GM18861 (cell line): ENCODE measurements around the gene NEDD4L.
"Not testable (repeated sequence)": the region's sequence is repeated elsewhere in the genome, so short reads cannot be mapped to it uniquely, and the experiment has no call there.

Source experiments
- ATAC-seq: cut with Tn5 transposase; IDR thresholded peaks from one replicate; pipeline ENCODE4 v1.9.1; 2021; ENCODE audit not compliant: unreplicated experiment

Gene NEDD4L

DNA sequence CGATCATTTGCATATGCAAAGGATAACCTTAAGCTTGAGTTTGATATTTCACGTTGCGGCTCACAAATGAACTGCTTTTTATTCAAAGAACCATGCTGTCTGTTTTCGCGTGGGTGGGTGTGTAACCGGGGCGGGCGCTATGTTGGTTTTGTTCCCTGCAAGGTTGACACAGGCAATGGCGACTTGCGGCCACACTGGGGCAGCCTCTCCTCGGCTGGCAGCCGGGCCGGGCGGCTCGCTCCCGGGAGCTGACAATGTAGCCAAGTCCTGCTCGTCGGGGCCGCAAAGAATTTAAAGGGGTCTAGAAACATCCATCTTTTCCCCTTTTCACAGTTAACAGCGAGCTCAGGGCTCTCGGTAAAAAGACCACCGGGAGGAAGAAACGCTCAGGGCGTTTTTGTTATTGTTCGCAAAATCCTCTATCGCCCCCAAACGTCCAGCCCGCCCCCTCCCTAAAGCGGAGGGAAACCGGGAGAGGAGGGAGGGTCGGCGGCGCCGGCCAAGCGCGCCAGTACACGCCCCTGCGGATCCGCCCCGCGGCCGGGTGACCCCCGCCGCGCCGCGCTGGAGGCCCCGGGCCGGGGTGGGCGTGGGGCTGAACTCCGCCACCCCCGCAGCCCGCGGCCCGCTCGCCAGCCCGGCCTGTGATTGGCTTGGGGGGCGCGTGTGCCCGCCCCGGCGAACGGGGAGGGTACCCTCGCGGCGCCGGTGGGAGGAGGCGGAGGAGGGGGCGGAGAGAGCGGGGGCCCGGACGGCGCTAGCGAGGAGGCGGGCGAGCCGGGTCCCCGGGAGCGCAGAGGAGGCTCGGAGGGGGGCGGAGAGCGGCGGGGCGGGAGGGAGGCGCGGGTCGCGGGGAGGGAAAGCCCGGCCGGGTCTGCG lies at the start of gene NEDD4L:
TSS of gene NEDD4L (plus strand) at position 736 of the 879 bp plus-strand sequence. CDS start 435 bp downstream, outside the sequence.
- peak; percentile 60 for ATAC-seq

DNA sequence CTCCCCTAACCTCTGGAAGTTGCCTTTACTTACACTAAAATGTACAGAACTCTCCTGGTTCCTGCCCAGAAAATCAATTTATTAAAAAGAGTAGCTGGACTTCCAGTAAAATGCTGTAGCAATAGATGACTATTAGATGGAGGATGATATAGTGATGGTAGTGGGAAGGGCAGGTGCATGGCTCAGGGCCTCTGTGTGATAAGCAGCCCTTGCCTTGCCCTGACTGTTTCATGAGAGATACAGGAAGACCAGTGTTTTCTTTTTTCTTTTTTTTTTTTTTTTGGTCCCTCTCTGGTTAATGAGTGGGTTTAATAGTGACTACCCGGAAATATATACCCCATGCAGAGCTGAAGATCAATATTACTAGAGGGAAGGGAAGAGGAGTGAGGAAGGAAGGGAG lies 48.7 kb upstream of the NEDD4L start:
- no peak for ATAC-seq

DNA sequence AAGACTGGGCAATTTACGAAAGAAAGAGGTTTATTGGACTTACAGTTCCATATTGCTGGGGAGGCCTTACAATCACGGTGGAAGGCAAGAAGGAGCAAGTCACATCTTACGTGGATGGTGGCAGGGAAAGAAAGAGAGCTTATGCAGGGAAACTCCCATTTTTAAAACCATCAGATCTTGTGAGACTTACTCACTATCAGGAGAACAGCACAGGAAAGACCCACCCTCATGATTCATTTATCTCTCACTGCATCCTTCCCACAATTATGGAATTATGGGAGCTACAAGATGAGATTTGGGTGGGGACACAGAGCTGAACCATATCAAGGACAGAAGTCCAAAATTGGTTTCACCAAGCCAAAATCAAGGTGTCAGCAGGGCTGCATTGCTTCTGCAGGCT lies 47.1 kb upstream of the NEDD4L start:
- ATAC-seq = not testable (repeated sequence)

DNA sequence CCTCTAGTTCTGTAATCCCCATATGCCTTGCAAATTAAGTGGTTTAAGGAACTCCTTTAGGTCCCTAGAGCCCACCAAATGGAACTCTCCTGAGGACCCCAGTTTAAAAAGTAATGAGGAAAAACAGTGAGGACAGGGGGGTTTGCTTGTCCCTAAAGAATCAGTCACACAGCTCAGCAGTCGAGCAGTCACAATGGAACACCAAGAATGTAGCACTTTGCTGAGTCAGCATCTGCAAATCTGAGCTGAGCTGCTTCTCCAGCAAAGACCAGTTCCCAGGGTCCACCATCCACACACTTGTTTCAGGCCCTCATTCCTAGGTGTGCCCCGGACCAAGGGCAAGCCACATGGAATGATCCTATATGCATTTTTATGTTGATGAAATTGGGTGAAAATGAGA lies 46.2 kb upstream of the NEDD4L start:
- no peak for ATAC-seq

DNA sequence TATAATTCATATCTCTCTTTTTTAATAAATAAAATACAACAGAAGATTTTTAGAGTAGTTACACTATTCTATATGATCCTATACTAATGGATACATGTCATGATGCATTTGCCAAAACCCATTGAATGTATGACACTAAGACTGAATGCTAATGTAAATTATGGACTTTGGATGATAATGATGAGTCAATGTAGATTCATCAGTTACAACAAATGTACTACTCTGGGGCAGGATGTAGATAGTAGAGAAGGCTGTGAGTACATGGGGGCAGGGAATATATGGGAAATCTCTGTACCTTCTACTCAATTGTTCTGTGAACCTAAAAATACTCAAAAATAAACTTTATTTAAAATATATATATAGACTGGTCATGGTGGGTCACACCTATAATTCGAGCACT lies 45.6 kb upstream of the NEDD4L start:
- ATAC-seq = no peak

DNA sequence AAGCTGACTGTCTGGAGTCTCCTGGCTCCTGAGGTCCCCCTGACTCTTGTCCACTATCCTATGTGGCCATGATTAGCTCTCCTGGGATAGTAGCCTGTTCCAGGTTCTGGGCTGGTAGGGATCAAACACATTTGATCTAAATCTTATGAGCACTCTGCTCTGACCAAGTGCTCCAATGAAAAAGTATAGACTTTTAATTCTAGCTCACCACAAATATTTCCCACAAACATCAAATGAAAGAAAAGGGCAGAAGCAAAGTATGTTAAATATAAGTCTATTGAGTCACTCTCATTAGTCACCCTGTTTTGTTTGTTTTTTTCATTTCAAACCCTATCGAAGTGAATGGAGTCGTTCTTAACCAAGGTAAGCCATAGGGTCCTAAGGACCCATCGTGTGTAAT lies 39.7 kb upstream of the NEDD4L start:
- no peak for ATAC-seq

DNA sequence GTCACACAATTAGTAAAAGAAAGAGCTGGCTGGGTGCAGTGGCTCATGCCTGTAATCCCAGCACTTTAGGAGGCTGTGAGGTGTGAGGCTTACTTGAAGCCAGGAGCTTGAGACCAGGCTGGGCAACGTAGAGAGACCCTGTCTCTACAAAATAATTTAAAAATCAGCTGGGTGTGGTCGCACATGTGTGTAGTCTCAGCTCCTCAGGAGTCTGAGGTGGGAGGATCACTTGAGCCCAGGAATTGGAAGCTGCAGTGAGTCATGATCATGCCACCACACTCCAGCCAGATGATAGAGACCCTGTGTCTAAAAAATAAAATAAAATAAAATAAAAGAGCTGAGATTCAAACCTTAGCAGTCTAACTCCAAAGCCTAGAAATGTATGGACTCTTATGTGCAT lies 39.0 kb upstream of the NEDD4L start:
- ATAC-seq = no peak

DNA sequence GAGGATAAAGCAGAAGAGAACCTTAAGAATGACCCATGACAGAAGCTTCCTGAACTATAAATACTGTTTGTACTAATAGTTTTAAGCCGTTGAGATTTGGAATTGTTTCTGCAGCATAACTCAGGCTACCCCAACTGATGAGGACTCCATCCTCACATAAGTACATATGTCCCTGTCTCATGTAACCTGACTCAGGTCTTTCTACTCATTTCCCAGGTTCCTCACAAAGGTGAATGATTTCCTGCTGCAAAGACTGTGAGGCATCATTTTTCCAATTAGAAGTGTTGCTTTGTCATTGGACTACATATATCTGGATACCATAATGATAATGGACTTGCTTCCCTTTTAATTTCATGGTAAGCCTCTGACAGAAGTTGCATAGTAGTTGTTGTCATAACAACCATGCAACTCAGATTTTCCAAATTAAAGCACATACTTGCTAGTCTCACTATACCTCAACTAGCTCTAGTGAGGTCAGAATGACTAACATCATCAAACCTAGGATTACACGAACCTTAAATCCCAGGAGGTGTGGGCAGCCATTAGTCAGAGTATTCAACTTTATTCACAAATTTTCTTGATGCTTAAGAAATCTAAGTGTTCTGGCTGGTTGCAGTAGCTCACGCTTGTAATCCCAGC lies 38.0 kb upstream of the NEDD4L start:
- no peak for ATAC-seq

DNA sequence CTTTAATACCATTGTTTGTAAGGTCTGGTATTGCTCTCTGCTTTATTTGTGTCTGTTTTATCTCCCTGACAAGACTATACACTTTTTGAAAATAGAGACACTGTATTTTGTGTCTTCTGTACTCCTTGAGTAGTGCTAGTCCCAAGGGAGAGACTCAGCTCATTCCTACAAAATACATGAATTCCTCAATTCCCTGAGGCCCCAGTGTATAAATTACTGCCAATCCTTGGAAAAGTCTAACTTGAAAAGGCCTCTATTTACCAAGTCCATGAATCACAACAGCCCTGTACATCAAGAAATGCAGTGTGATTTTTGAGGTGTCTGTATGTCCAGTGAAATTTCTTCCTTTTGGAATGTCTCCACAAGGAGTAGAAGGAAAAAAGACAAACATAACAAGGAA lies 34.9 kb upstream of the NEDD4L start:
- ATAC-seq = no peak

DNA sequence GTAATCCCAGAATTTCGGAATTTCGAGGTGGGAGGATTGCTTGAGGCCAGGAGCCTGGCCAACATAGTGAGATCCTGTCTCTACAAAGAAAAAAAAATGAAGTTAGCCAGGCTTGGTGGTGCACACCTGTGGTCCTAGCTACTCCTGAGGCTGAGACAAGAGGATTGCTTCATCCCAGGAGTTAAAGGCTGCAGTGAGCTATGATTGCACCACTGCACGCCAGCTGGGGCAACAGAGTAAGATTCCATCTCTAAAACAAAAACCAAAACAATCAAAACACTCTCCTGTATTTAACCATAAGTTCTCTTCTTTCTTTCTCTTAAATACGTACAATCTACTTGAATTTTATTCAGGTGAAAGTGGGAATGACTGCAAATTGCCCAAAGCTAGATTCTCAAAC lies 33.8 kb upstream of the NEDD4L start:
- ATAC-seq = no peak

DNA sequence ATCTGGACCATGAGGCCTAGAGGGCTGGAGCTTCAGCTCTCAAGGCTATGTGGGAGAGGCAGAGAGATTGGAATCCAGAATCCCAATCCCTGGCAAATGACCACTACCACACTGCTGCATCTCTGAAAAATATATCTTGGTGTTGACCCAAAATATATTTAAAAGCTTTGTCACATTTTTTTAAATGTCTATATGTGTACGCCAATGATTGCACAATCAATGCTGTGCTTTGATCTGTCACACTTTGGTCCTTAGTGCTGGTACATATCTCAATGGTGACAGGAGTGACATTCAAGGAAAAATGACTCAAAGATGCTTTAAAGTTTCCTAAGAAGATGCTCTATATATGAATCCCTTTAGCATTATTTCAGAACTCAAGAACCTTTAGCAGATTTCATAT lies 31.7 kb upstream of the NEDD4L start:
- ATAC-seq = no peak

DNA sequence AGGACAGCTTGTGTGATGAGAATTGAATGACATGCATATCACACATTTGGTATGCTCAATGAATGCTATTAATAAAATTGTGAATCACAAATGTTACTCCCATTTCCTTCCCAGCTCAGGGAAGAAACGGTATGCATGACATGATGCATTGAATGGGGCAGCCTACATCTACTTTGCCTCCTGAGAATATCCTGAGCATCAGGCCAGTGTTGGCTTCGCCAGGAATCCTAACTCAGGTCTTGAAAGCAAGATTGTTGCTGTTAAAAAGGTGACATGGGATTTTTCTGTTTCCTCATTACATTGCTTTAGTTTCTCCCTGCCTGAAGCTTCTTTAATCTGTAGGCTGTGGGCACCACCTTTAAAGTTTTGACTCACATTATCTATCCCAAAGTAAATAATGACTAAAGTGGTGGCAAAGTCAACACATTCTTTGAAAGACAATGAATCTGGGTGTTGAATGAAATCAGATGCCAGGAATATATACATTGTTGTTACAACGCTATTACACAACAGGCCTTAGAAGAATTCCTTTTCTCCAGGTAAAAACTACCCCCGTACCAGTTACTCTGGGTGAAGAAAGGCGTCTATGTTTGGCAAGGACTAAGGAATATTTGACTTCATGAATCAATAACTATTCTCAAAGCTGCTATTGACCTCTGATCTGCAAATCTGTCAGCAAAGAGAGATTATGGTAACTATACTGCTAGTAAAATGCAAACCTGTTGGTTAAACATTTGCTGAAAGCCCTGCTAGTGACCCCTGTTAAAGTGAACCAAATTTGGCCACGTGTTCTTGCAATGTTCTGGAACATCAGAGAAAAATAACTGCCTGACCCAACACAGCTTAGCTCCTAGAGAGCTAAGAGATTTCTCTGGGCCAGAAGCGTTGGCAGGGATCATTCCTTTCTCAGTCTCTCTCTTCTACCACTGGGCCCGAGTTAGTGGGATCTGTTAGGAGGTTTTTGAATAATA lies 30.5 kb upstream of the NEDD4L start:
- ATAC-seq = peak; percentile 60

DNA sequence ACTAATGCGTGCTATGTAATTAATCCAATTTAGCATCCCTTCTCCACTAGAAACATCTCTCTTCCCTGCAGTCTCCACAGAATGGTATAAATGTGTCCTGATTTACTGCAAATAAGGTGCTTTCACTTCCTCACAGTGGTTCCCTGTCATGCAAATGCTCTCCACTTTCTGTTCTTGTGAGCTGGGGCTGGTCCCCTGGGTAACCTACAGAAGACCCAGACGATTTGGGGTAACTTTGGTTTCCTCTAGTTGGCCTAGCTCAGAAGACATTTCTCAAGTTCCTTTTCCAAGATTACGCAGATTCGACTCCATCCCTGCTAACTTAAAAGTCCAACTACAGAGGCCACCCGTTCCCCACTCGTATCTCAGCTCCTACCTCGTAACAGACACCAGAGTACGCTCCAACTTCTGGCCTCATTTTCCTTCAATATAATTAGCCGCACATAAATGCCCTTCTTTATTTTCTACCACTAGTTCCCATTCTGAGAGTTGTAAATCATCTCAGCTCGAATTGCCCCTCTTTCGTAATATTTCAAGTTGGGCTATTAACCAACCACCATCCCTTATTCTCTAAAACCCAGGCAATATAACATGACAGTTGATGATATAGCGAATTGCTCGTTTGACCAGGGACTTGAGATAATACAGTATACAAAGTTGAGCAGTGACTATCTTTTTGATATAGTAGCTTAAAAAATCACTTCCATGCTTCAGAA lies 28.8 kb upstream of the NEDD4L start:
- ATAC-seq = peak; percentile 93

DNA sequence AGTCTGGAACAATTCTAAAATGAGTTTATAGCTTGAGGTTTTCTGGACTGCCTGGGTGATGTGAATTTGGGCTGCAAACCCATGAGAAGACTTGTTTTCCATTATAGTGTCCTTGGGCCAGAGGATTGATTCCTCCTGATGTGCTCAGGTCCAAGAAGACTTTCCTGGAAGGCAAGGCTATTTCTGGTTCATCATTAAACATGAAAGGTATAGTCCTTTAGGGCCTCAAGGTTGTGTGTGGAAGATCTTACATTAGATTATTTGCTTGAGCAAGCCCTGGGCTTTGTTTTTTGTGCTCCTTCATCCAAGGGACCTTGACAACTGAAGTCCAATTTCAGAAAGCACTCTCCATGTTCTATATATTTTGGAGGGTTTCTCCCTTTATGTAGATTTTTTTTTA lies 26.8 kb upstream of the NEDD4L start:
- ATAC-seq = no peak

DNA sequence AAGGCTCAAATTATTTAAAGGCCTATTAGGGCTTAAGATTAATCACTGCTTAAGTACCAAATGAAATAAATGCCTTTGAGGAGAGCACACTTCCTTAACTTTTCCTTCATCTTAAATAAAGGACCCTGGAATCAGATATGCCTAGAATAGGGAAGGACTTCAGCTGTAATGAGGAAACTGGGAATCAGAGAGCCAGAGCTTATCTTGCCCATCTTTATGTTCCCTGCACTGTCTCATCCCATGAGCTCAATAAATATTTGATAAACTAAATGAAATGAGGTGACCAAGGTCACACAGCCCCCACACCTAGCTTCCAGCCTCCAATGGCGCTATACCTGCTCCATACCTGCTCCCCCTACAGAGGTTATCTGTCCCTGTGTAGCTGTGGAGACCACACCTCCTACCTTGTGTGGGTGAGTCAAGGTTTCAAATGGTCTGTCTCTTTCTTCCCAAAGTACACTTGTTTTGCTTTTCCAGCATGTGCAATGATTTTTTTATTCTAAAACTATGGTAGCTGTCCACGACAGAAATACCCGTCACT lies 23.4 kb upstream of the NEDD4L start:
- no peak for ATAC-seq

DNA sequence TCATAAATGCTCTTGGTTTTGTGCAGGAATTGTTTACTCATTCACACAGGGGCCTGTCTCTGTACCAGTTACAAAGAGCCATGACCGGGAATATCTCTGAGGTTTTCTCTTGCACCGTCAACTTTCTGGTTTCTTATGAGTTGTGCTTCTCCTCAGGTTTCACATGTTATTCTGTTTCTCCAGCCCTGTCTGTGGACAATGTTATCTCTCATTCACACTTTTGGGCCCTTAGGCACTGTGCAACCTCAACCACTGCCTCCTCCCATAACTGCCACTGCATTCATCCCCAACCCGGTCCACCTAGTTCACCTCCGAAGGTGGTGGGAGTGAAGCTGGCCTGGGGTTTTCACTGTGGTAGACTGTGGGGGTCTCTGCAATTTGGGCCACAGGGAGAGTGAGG lies 22.5 kb upstream of the NEDD4L start:
- ATAC-seq = no peak

DNA sequence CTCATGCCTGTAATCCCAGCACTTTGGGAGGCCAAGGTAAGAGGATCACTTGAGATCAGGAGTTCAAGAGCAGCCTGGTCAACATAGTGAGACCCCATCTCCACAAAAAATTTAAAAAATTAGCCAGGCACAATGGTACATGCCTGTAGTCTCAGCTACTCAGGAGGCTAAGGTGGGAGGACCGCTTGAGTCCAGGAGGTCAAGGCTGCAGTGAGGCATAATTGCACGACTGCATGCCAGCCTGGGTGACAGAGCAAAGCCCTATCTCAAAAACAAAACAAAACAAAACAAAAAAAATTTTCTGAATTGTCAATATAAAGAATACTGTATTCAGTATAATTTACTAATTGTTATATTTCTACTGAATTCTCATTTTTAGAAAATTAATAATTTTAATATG lies 20.9 kb upstream of the NEDD4L start:
- ATAC-seq = no peak

DNA sequence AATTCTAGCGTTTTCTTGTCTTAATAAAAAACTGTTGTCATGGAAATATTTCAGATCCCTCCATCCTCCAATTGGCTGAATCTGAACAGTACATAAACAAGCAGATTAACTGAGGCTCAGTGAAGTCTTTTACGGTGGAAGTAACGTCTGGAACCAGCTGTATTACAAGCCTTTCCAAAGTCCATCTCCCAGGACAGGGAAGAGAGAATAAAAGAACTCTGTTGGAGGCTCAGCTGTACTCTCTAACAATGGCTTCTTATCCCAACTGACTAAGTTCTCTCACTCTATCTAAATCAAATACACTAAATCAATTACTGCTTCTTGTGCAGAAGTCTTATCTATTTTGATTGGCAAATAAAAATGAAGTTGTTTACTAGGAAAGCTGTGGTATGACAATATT lies 19.9 kb upstream of the NEDD4L start:
- no peak for ATAC-seq

DNA sequence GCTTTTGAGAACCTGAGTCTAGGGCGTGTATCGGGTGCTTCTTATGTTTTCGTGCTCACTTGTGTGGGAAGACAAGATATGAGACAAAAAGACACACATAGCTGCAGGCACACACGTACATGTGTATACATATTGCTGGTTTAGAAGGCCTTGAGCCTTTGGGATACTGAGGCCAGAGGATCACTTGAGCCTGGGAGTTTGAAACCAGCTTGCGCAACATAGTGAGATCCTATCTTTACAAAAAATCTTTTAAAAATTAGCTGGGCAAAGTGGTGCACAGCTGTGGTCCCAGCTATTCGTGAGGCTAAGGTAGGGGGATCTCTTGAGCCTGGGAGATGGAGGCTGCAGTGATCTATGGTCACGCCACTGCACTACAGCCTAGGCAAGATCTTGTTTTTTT lies 18.8 kb upstream of the NEDD4L start:
- no peak for ATAC-seq

DNA sequence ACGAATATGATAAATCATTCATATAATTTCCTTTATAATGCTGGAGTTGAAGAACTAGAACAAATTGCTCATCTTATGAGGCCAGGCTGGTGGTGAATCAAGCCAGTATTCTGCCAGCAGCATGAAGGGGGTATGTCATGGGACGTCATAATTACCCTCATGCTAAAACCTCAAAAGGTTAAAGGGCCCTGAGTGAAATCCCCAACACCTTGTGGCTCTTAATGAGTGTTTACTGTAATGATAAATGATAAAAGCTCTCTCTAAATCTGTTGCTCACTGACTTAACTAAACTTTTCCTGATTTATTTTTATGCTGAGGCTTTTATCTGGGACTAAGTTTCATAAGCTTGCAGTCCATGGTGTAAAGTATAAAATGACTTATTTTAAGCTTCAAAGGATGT lies 18.3 kb upstream of the NEDD4L start:
- ATAC-seq = no peak

DNA sequence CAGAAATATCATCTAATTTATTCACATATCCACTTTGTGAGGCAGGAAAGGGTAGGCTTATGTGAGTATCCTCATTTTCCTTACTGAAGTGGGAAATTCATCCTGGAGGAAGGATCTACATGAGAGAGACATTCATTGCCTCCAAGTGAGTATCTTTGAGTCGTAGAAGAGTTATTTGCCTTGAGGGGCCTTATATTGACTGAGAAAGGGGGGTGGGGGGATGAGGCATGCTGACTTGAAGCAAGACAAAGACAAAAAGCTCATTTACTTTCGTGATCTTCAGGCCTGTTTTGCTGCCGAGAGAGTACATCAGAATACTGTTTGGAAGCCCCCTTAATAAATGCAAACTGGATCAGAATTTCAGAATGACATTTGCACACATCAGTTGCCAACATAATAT lies 17.6 kb upstream of the NEDD4L start:
- ATAC-seq = no peak
